SK-N-SH (cell line): ENCODE measurements around the gene ABCC2.

ENCODE experiments used
- EZH2phosphoT487 ChIP-seq: fragments of 200-600 bp; sonication (generic); IDR thresholded peaks from 2 replicates; pipeline ENCODE4 v1.6.1; 2017; ENCODE audit warnings: low read depth, mixed run types, mild to moderate bottlenecking, antibody characterized with exemption, moderate library complexity, borderline replicate concordance
- FOSL2 ChIP-seq: IDR thresholded peaks from 2 replicates; pipeline ENCODE4 v1.4.0; 2012; ENCODE audit warnings: low read depth, mild to moderate bottlenecking, moderate library complexity, borderline replicate concordance
- FOXJ3 ChIP-seq: sonication (generic); formaldehyde crosslinking; IDR thresholded peaks from 2 replicates; pipeline ENCODE4 v1.5.1; 2020; ENCODE audit warnings: mild to moderate bottlenecking, missing genetic modification reagents
- YY1 ChIP-seq: IDR thresholded peaks from 2 replicates; pipeline ENCODE4 v1.4.0; 2012; ENCODE audit warnings: low read depth, mild to moderate bottlenecking
- TF ChIP-seq, protein P1 (sequence below): IDR thresholded peaks from 2 replicates; pipeline ENCODE4 v1.4.0; 2012; ENCODE audit warnings: low read depth, borderline replicate concordance
- TF ChIP-seq, protein P2 (sequence below): fragments of 150-350 bp; IDR thresholded peaks from 2 replicates; pipeline ENCODE4 v1.6.1; 2017; ENCODE audit warnings: antibody characterized with exemption, low read length, low read depth, borderline replicate concordance
- TF ChIP-seq, protein P3 (sequence below): fragments of 200-600 bp; sonication (generic); IDR thresholded peaks from 2 replicates; pipeline ENCODE4 v1.6.1; 2017; ENCODE audit warnings: antibody characterized with exemption, mild to moderate bottlenecking, moderate library complexity

DNA sequence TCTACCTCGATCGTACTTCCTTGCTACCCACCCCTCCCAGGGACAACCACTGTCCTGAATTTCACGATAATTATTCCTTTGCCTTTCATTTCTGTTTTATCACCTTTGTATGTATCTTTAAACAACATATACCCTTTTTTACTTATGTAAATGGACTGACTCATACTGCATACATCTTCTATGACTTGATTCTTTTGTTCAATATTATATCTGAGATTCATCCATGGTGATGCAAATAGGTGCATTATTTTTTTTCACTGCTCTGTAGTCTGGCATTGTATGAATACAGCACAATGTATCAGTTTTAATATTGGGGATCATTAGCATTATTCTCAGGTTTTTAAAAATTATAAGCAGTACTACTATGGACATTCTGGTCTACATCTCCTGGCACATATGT is 69.4 kb downstream of the ABCC2 start:
- TF ChIP-seq, protein P1, sequence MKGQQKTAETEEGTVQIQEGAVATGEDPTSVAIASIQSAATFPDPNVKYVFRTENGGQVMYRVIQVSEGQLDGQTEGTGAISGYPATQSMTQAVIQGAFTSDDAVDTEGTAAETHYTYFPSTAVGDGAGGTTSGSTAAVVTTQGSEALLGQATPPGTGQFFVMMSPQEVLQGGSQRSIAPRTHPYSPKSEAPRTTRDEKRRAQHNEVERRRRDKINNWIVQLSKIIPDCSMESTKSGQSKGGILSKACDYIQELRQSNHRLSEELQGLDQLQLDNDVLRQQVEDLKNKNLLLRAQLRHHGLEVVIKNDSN: no peak
- TF ChIP-seq, protein P2, sequence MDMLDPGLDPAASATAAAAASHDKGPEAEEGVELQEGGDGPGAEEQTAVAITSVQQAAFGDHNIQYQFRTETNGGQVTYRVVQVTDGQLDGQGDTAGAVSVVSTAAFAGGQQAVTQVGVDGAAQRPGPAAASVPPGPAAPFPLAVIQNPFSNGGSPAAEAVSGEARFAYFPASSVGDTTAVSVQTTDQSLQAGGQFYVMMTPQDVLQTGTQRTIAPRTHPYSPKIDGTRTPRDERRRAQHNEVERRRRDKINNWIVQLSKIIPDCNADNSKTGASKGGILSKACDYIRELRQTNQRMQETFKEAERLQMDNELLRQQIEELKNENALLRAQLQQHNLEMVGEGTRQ: no peak
- no peak for TF ChIP-seq EZH2phosphoT487
- no peak for TF ChIP-seq YY1
- TF ChIP-seq FOXJ3: no peak
- TF ChIP-seq, protein P3, sequence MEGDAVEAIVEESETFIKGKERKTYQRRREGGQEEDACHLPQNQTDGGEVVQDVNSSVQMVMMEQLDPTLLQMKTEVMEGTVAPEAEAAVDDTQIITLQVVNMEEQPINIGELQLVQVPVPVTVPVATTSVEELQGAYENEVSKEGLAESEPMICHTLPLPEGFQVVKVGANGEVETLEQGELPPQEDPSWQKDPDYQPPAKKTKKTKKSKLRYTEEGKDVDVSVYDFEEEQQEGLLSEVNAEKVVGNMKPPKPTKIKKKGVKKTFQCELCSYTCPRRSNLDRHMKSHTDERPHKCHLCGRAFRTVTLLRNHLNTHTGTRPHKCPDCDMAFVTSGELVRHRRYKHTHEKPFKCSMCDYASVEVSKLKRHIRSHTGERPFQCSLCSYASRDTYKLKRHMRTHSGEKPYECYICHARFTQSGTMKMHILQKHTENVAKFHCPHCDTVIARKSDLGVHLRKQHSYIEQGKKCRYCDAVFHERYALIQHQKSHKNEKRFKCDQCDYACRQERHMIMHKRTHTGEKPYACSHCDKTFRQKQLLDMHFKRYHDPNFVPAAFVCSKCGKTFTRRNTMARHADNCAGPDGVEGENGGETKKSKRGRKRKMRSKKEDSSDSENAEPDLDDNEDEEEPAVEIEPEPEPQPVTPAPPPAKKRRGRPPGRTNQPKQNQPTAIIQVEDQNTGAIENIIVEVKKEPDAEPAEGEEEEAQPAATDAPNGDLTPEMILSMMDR: no peak
- TF ChIP-seq FOSL2: no peak
